Measurements from ENCODE around the gene SH2D7. TPM values are rescaled to one million over a fixed set of nuclear protein-coding genes. Genes with fewer than 3 reads are reported as not detected.
A peak's percentile ranks its signal among the peaks of the same experiment; 100 is the strongest.

Gene SH2D7
- total RNA-seq, 1 experiment from 2014 or later = not detected

DNA sequence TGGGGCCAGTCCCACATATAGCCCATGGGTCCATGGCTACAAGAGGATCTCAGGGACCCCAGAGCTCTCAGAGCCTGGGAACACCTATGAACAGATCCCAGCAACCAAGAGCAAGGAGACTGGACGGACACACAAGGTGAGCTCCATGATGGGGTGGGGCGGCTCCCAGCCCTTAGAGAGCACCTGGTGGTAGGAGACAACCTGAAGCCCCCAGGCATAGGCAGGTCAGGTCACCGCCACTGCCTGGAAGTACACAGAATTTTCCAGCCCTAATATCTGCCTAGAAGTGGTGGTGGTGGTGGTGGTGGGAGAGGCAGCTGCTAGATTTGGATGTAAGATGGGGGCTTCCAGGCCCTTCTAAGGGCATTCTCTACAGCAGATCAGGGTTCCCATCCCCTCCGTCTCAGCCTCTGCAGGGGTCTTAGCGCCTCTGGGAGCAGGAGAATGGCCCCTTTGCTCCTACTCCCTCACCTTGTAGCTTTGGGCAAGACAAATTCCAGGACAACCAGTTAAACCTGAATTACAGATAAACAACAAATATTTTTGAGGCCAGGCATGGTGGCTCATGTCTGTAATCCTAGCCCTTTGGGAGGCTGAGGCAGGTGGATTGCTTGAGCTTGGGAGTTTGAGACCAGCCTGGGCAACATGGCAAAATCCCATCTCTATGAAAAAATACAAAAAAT, 9.2 kb downstream of the SH2D7 start:
- DNase-seq (ENCODE audit: extremely low read depth, low read depth) = no peak

GRCh38 chr15:78102211-78102610, 9.8 kb downstream of the SH2D7 start:
- DNase-seq (ENCODE audit: extremely low read depth, low read depth) = no peak

DNA sequence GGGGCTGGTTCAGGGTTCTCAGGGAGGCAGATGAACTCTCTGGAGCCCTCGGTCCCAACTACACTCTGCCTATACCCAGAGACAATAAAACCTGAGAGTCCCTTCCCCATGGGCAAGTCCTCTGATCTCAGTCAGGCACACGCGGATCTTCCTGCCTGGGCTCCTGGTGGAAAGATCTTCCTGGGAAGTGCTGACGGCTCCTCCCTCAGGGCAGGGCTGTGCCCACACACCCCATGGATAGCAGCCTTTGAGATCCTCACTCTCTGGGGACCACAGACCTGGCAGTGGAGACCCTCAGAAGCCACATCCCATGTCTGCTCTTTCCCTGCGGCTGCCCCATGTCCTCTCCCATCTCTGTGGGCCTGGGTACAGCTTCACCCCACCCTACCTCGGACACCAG, 10.4 kb downstream of the SH2D7 start:
- no peak for DNase-seq (ENCODE audit: extremely low read depth, low read depth)

DNA sequence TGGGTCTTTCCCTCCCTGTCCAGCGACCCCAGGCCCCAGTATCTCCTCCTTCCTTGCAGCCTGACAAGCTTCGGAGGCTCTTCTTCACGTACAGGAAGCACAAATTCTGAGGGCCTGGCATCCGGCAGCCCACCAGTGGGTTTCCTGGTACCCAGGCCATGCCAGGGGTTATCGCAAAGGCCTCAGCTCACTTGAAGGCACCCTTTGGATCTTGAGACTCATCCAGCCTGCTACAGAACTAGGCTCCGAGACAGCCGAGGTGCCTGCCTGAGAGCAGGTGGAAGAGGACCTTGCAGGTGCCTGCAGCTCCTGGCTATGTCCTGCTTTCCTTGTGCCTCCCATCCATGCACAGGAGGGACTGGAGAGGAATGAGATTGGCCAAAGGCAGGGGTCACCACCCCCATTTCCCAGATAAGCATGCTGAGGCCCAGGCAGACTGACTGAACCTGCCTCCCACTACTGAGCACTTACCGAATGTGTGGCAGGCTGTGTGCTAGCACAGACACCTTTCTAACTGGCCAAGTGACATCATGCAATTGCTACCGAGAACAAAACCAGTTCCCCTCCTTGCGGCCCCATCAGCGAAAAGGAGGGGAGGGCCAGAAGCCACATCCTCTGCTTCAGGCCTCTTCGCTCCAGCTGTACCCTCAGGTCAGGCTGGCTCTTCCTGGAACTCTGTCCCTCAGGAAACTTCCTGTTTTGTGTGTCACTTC, 11.2 kb downstream of the SH2D7 start:
- DNase-seq (ENCODE audit: extremely low read depth, low read depth) = no peak

DNA sequence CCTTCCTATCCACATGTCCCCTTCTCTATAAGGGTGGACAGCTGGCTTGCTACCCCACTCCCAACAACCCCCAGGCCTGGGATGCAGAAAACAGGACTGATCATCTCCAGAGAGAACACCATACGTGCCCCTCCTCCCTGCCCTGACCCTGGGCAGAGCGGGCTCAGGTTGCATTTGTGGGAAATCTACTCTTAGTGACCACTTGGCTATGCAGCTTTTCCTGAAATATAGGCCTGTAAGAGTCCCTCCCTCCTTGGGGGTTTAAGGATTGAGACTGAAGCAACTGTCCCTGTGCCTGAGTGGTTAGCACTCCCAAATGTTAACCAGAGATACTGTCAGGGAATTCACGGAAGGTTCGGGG, 11.7 kb downstream of the SH2D7 start:
- no peak for DNase-seq (ENCODE audit: extremely low read depth, low read depth)

DNA sequence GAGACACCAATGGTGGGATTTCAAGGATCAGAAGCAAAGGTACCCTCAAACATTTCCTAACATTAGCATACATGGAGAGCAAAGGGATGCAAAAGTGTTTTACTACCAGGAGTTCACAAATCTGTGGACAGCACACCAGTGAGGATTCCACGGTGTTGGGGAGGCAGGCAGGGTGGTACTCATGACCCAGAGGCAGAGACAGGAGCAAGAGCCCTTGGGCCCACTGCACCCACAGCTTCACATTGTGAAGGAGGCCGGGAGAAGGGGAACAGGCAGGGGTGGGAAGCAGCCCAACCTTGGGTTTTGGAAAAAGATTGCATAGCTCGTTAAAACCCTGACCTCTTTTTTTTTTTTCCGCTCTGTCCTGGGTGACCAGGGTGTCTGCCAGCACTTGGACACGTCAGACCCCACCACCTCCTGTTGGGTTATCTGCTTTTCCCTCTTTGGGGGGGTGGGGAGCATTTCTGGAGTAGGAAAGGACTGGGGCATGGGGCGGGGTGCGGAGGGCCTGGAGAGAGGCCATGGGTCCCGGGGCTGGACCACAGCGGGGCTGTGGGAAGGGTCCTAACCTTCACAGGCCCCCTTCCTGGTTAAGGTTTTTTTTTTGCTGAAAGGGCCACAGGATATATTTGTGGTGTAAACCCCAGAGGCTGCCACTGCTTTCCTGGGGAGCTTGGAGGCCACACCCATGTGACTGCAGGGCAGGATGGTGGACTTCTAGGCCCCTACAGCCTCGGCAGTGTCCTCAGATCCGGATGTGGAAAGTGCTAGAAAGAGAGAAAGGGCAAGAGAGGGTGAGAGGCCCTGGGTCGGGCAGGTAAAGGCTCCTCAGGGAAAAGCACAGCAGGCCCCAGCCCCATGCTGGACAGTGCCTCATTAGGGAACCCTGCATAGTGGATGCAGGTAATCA, 12.5 kb downstream of the SH2D7 start:
- DNase-seq (ENCODE audit: extremely low read depth, low read depth) = no peak

DNA sequence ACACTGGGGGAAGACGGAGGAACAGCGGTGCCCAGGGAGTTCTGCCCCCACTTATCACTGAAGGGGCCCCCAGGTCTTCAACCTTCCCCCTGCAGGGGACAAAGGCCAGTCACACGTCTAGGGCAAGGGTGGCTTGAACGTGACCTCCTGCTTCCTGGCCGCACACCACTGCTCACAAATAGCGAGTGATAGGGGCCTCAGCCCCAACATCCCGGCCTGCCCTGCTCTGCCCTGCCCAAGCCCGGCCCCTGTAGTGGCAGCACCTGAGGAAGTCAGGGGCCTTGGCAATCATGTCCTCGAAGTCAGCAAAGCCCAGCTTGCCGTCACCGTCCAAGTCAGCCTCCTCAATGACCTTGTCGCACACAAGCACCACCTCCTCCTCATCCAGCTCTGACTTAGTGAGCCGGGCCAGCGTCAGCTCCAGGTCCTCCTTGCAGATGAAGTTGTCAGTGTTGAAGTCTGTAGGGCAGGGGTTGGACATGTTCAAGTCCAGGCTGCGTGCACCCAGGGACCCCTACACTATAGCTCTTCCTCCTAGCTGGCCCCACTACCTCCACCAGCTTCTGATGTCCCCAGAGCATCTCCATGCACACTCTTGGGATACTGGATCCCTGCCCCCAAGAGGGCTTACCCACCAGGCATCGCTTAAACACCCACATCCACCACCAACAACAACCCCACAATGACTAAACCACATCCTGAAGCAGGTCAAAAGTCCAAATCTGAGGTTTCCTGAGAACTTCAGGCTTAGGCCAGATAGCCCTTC, 13.3 kb downstream of the SH2D7 start:
- DNase-seq (ENCODE audit: extremely low read depth, low read depth) = no peak

GRCh38 chr15:78107471-78107870, 15.1 kb downstream of the SH2D7 start:
- DNase-seq (ENCODE audit: extremely low read depth, low read depth) = no peak

GRCh38 chr15:78108300-78109084, 16.1 kb downstream of the SH2D7 start:
- peak; percentile 82 for DNase-seq (ENCODE audit: extremely low read depth, low read depth)

DNA sequence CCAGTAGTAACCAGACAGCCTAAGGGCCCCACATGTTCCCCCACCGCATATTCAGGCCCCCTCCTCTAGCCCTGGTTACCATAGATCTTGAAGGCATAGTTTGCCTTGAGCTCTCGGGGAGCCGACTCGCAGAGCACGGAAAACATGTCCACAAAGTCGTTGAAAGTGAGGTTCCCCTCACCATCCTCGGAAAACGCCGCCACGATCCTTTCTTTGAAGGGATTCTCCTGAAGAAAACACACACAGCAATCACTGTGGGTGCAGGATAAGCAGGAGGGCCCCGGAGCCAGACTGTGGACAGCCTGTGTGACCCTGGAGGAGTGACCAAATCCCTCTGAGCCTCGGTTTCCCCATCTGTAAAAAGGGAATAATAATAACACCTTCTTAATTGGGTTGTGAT, 16.8 kb downstream of the SH2D7 start:
- no peak for DNase-seq (ENCODE audit: extremely low read depth, low read depth)

DNA sequence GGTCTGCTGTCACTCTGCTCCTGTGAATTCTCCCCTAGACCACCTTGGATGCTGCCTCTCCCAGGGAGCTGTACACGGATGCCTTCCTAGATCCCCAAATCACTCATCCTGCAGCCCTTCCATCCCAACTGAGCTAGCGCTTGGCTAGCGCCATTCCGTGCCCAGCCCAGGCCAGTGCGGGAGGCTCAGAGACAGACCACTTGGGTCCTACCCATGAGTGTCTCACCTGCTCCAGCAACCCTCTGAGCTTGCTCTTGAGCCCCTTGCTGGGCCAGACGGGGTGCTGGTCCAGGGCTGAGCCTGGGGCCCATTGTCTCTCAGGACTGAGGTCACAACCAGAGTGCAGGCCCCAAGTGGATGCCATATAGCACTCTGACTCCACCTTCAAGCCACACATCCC, 17.7 kb downstream of the SH2D7 start:
- no peak for DNase-seq (ENCODE audit: extremely low read depth, low read depth)

DNA sequence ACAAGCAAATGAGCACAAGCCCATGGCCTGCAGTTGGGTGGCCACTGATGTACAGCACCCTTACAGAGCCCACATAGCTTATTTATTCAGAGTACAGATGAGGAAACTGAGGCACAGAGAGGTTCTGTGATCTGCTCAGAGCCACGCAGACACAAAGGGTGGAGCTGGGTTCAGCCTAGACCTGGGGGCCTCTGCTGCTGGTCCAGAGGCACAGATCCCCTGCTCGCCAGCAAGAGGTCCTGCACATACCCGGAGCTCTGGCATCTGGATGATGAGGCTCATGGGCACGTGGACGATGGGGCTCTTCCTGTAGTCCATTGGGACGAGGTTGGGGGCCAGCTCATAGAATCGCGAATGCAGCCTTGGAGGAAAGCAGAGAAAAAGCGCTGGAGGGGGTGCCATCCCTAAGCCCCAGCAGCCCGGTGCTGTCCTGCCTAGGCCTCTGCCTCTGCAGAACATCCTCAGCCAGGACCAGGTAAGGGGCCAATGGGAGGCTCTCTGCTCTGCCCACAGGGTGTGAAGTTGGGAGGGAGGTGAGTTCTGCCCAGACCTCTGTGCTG, 18.6 kb downstream of the SH2D7 start:
- no peak for DNase-seq (ENCODE audit: extremely low read depth, low read depth)

DNA sequence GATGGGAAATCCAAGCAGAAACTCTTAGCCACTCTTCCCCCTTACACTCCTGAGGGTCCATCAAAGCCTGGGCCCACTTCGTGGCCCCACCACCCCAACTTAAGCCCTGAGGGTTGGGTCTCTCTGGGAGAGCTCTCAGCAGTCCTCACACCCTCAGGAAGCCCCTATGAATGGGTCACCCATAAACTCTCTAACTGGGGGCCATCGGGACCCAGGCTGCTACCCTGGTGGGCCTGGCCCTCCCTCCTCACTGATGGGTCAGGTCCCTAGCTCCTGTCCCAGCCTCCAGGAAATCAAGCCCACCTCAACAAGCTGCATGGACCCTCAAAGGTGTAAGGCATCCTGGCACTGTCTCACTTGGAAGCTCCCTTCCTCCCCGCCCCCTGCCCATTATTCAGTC, 19.4 kb downstream of the SH2D7 start:
- no peak for DNase-seq (ENCODE audit: extremely low read depth, low read depth)

DNA sequence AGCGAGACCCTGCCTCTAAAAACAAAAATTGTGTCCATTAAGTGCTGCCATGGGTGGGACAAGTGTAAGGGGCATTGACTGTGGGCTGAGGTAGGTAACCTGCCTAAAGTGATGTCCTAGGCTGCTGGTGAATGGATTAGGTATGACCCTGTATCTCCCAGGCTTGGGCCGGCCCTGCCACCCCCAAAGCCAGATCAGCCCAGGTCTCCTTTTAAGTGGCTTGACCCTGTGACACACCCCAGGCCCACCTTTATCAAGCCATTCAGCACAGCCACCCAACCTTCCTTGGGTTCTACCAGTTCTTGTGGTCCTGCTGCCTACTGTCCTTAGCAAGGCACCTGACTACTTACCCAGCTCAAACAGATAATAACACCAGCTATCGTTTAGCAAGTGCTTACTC, 20.2 kb downstream of the SH2D7 start:
- no peak for DNase-seq (ENCODE audit: extremely low read depth, low read depth)

- DNase-seq (ENCODE audit: extremely low read depth, low read depth) = no peak
These were observed 28.2 kb downstream of the SH2D7 start for GRCh38 chr15:78120523-78120922.

DNA sequence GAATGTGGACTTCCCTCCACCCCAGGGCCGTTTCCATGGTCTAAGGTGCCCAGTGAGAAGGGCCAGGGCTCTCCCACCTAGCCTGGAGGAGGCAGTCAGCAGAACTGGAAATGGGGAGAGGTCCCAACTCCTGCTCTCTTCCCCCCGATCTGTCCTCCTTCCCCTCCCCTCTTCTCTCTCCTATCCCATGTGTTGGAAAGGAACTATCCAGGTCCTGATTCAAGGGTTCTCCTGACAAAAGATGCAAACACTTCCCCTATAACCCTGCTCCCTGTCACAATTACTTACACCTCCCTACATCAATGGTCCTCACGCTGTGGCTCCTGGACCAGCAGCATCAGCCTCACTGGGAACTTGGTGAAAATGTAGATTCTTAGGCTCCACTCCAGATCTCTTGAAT, 32.9 kb downstream of the SH2D7 start:
- no peak for DNase-seq (ENCODE audit: extremely low read depth, low read depth)

DNA sequence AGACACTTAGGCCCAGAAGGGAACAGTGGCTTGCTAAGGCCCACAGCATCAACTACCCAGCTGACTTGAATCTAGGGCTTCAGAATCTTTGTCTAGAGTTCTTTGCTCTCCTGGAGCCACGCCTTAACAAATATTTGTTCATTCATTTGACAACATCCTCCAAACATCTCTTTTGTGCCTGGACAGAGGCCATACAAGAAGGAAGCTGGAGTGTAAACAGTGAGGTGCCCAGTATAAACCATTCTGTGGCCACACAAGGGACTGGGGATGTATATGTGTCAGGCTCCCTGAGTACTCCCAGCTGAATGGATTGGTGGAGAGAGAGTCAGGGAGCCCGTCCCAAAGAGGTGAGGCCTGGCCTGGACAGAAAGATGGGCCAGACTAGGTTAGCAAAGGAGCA, 35.5 kb downstream of the SH2D7 start:
- DNase-seq (ENCODE audit: extremely low read depth, low read depth) = no peak

- DNase-seq (ENCODE audit: extremely low read depth, low read depth) = no peak
These were observed 36.9 kb downstream of the SH2D7 start for GRCh38 chr15:78129077-78129750.

DNA sequence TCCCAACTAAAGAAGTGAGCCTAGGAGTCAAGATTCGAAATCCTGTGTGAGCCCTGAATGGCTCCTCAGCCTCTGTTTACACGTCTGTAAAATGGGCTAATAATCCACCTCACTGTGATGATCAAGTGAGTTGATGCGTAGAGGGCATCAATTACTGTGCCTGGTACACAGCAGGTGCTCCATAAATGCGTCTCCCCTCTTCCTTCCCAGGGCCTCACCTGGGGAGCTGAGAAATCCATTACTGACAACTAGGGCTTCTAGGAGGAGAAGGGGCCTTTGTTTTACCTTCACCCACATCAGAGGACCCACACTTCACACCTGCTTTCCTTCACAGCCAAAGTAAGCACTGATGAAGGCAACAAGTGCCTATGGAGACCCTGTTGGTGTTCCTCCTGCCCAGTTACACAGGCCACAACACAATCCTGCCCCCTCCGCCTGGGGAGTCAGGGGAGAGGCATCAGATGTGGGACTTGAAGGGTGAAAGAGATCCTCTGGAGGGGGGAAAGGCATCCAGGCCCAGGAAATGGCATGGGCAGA, 37.5 kb downstream of the SH2D7 start:
- DNase-seq (ENCODE audit: extremely low read depth, low read depth) = no peak

Measured in NCI-H460 (cell line).